HG02840 (cell line): ENCODE results near the gene CDKN2C.

Experiments
- ATAC-seq: cut with Tn5 transposase; IDR thresholded peaks from one replicate; pipeline ENCODE4 v1.9.1; 2021; ENCODE audit warnings: mild to moderate bottlenecking, moderate library complexity, moderate number of reproducible peaks; ENCODE audit not compliant: unreplicated experiment, low FRiP score

Gene CDKN2C

DNA sequence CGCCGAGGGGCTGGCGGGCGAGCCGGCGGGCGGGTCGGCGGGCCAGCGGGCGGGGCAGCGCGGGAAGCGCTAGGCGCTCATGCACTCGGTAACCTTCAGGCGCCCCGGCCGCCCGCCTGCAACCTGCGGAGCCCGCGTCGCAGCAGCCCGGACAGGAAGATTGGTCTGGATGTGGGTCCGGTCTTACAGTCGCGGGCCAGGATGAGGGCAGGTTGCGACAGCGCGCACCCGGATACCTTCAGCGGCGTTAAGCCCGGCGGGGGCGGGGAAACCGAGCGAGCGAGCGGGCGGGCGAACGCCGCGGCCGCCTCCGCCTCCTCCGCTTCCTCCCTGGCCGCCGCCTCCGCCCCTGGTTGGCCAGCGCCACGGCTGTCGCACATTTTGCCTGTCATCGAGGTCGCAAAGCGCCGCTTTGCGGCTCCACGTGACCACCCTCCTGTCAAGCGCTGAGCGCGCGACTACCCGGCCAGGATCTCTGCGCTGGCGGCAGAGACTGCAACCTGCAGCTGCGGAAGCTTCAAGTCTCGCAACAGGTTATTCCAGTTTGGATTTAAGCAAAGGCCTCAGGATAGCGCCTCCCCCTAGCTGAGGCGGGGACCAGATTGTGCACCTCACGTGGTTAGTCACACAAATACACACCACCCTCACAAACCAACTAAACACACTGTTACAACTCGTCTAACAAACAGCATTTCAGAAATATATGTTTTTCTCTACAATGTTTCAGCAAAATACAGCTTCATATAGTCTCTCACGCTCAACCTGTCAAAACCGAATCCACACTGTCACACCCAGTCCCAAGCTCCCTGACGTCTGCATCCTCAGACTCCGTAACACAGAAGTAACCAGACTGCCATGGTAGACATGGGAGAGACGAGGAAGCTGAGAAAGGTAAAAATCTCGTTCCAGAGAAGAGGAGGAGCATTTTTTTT lies 9.9 kb upstream of the CDKN2C start, which contains the start of gene FAF1:
TSS of gene FAF1 (minus strand) at position 355 of the 932 bp plus-strand sequence. CDS start 456 bp downstream, outside the sequence.
- peak; percentile 89 for ATAC-seq

- no peak for ATAC-seq
These were observed 5.2 kb upstream of the CDKN2C start for GRCh38 chr1:50964863-50965262.

- no peak for ATAC-seq
These were observed 3.1 kb upstream of the CDKN2C start for GRCh38 chr1:50966991-50967390.

DNA sequence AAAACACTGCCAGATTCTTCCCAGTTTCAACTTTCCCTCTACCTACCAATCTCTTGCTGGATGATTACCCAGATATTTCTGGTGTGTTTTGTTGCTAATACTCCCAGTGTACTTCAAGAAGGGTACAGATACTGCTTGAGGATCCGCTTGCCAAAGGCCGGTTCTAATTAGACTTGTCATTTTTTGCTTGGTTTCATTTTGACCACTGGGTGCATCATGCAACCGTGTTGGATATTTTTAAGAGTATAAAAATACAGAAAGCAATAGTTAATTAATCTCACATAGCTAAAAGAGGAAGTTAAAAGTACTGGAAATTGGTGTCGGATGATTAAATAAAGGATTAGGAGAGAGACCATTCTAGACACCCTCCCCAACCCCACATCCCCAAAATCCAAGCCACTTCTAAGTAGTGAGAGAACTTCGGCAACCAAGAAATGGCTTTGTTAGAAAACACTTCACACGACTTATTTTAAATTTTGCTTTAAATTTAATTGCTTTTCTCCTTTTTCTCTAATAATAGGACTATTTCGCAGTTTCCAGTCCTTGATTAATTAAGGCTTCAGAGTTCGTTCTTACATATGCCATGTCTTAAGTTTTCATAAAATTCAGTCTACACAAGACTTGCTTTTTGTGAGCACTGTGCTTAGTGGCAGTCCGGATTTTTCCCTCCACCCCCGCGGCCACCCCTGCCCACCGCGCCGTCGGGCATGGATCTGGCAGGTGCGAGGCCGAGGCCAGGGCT lies 2.5 kb upstream of the CDKN2C start:
- no peak for ATAC-seq

DNA sequence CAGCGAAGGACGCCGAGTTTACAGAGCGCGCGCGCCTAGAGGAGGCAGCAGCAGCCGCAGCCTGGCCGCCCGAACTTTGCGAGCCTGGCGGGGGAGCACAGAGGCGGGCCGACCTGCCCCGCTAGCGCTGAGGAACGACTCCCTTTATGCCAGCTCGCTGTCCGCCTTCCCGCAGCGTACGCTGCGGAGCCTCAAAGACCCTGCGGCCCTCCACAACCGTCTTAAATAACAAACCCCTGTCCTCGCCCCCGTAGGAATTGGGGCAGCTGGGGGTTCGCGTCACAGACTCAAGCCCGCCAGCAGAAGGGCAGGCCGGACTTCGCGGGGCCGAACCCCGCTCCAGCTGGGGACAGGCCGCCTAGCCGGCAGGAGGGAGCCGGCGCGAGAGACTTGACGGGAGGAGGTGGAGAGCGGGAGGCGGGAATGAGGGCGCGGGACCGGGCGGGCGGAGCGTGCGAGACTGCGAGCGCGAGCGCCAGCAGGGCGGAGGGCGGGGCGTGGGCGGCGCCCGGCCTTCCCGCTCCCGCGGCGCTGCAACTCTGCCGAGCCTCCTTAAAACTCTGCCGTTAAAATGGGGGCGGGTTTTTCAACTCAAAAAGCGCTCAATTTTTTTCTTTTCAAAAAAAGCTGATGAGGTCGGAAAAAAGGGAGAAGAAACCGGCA lies 1.8 kb upstream of the CDKN2C start:
- peak; percentile 69 for ATAC-seq

DNA sequence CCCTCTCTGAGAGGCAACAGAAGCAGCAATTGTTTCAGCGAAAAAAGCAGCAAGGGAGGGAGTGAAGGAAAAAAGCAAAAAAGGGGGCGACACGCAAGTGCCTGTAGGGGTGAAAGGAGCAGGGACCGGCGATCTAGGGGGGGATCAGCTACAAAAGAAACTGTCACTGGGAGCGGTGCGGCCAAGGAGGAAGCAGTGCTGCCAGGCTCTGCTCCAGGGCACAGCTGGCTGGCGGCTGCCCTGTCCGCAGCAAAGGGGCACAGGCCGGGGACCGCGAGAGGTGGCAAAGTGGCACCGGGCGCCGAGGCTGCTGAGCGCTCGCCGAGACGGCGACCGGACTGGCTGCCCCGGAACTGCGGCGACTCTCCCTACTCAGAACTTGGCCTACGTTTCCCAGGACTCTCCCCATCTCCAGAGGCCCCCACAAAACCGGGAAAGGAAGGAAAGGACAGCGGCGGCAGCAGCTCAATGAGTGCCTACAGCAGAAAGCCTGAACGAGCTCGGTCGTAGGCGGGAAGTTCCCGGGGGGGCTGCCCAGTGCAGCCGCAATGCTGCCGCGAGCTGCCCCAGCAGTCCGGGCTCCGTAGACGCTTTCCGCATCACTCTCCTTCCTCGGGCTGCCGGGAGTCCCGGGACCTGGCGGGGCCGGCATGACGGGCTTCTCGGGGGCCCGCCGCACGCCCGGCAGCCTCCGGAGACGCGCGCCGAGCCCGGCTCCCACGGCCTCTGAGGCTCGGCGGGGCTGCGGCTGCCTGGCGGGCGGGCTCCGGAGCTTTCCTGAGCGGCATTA lies 1.0 kb upstream of the CDKN2C start:
- ATAC-seq, result peak; percentile 30

- ATAC-seq, result no peak
These were observed 453 bp downstream of the CDKN2C start for GRCh38 chr1:50970509-50970887.

DNA sequence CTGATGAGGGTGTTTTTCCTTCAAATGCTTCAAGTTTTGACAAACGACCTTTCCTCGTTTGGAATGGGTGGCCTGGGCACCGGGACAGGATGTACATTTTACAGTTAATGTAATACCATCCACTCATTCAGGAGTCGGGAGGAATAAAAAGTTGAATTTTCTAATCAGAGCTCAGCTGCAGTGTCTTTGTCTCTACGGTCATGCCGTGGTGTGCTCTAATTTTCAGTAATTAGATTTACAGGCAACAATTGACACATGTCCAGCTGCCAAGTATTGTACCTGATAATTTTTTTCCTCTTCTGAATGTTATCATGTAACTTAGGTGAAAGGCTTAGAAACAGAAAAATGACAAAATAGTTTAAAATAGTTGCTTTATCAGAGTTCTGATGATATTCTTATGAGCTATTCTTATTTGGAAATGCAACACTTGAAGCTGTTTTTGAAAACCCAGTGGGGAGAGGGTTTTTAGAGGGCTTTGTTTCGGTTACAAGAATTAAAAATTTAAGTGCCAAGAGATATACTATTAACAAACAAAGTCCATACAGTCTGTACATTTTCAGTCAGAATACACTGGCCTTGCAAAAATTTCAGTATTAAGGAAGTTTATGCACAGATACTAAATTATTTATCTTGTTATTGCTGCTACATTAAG lies 1.0 kb downstream of the CDKN2C start:
- ATAC-seq, result no peak

- no peak for ATAC-seq
These were observed 1.8 kb downstream of the CDKN2C start for GRCh38 chr1:50971748-50972305.

GRCh38 chr1:50972766-50973165 lies 2.7 kb downstream of the CDKN2C start:
- no peak for ATAC-seq

- no peak for ATAC-seq
These were observed 3.2 kb downstream of the CDKN2C start for GRCh38 chr1:50973255-50973654.

DNA sequence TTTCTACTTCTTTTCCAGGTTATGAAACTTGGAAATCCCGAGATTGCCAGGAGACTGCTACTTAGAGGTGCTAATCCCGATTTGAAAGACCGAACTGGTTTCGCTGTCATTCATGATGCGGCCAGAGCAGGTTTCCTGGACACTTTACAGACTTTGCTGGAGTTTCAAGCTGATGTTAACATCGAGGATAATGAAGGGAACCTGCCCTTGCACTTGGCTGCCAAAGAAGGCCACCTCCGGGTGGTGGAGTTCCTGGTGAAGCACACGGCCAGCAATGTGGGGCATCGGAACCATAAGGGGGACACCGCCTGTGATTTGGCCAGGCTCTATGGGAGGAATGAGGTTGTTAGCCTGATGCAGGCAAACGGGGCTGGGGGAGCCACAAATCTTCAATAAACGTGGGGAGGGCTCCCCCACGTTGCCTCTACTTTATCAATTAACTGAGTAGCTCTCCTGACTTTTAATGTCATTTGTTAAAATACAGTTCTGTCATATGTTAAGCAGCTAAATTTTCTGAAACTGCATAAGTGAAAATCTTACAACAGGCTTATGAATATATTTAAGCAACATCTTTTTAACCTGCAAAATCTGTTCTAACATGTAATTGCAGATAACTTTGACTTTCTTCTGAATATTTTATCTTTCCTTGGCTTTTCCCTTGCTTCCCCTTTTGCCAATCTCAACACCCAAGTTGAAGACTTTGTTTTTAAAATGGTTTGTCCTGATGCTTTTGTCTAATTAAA lies 4.0 kb downstream of the CDKN2C start:
- no peak for ATAC-seq

DNA sequence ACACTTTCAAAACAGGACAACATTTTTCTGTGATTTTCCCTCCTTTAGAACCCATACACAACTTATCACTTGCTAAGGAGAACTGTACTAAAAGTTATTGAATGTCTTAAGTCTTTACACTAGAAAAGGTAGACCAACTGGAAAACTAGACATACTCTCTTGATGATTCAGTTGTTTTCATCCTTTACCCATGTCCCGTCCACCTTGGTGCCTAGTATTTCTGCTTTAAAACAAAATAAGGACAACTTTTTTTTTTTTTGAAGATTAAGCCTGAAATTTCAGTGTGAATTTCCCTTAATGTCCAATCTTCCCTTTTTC lies 4.5 kb downstream of the CDKN2C start:
- no peak for ATAC-seq

- ATAC-seq, result no peak
These were observed 5.4 kb downstream of the CDKN2C start for GRCh38 chr1:50975436-50975835.

GRCh38 chr1:50976111-50976889 lies 6.3 kb downstream of the CDKN2C start:
- ATAC-seq, result peak; percentile 3

DNA sequence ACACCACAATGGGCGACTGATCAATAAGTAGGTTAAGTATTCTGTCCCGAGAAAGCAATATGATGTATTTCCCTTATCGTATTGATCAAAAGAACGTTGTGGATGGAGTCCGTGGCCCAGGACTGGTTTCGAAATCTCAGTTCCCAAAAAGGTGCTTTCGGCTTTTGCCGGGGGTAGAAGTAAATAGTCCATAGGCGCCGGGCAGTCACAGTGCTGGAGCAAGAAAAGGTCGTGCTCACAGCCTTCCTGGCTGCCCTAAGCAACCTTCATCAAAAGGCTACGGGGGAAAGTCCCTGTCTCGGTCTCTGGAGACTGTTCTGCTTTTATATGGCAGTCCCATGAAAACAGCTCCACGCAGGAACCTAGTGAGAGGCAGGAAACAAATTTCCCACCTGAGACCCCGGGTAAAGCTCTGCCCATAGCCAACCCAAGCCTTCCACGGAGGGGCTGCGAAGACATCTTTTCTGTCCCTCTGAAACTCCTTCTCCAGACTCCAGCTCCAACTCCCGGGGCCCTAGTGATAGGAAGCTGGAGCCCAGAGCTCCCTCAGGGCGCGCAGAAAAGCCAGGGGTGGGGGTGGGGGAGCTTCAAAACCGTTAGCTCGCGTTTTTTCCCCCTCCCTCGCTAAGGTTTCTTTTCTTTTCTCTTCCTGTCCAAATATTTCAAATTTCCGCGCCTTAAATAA lies 7.0 kb downstream of the CDKN2C start:
- ATAC-seq, result peak; percentile 48

DNA sequence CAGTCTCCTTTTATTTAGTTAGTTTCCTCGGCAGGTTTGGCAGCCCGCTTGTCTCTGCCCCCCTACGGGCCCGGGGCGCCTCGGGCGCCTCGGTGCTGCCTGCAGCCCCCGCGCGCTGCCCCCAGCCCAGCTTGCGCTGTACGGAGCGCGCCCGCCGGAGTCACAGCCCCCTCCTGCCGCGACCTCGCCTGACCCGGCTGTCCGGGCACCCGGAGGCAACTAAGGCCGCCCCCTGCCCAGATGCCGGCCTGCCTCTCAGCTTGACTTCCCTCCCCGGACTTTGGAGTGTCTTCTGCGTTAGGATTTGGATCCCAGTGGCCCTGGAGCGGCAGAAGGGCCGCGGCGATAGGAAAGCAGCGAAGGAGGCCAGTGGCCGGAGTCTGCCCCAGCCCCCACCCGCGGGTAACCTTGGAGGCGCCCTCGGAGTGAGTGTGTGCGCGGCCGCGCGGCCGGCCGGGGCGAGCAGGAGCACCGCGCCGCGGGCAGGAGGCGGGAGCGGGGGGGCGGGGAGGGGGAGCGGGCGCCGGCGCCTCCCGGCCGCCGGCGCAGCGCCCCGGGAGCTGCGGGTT lies 7.6 kb downstream of the CDKN2C start:
- ATAC-seq, result peak; percentile 40
